Choroid plexus epithelial cell (primary cell): ENCODE data around the gene CDH18.

Experiments used
- DNase-seq: peaks from one replicate; pipeline ENCODE4 v3.0.0-alpha.2; 2010; ENCODE audit warnings: low read depth
- H3K4me3 ChIP-seq: 2 replicates; pipeline ENCODE4 v1.5.1; 2011; ENCODE audit warnings: low read depth, mild to moderate bottlenecking, control low read depth, low read length, moderate library complexity
- TF ChIP-seq, protein P1 (sequence below): conservative IDR thresholded peaks from 2 replicates; pipeline ENCODE4 v1.5.1; 2011; ENCODE audit warnings: low read depth, mild to moderate bottlenecking, control low read depth, inconsistent platforms, low read length, moderate library complexity

Gene CDH18

DNA sequence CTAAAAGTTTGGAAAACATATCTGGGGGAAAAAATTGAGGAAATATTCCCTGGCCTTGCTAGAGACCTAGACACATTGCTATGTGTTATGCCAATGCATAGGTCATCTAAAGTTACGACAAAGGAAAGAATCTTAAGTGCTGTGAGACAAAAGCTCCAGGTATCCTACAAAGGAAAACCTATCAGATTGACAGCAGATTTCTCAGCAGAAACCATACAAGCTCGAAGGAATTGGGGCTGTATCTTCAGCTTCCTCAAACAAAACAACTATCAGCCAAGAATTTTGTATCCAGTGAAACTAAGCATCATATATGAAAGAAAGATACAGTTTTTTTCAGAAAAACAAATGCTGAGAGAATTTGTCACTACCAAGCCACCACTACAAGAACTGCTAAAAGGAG lies 234.4 kb downstream of the CDH18 start:
- H3K4me3 ChIP-seq: no peak overlapping the region
- DNase-seq: no peak
- TF ChIP-seq, protein P1, sequence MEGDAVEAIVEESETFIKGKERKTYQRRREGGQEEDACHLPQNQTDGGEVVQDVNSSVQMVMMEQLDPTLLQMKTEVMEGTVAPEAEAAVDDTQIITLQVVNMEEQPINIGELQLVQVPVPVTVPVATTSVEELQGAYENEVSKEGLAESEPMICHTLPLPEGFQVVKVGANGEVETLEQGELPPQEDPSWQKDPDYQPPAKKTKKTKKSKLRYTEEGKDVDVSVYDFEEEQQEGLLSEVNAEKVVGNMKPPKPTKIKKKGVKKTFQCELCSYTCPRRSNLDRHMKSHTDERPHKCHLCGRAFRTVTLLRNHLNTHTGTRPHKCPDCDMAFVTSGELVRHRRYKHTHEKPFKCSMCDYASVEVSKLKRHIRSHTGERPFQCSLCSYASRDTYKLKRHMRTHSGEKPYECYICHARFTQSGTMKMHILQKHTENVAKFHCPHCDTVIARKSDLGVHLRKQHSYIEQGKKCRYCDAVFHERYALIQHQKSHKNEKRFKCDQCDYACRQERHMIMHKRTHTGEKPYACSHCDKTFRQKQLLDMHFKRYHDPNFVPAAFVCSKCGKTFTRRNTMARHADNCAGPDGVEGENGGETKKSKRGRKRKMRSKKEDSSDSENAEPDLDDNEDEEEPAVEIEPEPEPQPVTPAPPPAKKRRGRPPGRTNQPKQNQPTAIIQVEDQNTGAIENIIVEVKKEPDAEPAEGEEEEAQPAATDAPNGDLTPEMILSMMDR: no peak

DNA sequence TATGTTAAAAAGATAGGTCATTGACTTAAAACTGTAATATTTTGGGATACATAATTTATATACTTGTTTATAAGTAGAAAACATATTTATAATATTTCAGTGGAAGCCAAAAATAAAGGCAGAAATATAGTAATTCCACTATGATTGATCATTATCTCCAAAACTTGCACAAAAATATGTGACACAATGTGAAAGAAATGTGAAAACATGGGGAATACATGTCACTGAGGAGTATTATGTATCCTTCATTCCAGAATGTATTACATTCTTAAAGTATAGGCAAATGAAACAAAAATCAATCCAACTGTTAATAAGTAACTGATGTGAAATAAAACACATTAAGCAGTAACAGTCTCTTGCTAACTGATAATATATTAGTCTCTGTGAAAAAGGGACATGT lies 236.7 kb downstream of the CDH18 start:
- no peak overlapping the region for H3K4me3 ChIP-seq
- TF ChIP-seq, protein P1: no peak
- DNase-seq: no peak

DNA sequence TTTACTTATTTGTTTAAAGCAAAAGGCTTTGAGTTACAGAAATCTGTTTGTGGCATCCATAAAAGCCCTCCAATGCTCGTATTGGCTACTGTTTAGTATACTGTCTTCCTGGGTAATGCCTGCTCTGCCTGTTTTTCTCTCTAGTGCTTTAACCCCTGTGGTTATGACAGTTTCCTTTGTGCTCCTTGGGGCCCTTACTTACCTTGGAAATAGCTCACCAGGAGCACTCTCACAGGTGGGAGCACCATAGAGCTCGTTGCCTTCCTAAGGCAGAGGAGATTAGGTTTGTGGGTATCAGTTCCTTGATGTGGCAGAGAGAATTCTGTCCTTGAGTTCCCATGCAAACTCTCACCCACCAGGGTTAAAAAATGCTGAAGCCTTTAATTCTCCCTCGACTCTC lies 242.8 kb downstream of the CDH18 start:
- TF ChIP-seq, protein P1: no peak
- no peak overlapping the region for H3K4me3 ChIP-seq
- DNase-seq: no peak

DNA sequence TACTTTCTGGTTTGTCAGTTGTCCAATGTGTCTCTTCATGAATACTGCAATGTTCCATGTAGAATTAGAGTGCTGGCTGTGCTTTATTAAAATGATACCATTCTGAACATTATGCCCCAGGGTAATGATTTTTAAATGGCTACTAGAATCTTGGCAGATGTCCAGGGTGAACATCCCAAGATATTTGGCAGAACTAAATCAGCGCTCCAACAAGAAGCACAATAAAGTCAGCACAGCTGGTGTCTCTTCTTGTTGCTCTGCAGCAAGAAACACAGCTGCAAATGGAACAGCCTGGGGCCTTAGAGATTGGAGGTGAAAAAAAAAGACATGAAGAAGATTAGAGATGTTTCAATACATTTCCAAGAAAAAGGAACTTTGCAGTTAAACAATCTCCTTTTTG lies 248.3 kb downstream of the CDH18 start:
- H3K4me3 ChIP-seq: no peak overlapping the region
- TF ChIP-seq, protein P1: no peak
- DNase-seq: no peak

DNA sequence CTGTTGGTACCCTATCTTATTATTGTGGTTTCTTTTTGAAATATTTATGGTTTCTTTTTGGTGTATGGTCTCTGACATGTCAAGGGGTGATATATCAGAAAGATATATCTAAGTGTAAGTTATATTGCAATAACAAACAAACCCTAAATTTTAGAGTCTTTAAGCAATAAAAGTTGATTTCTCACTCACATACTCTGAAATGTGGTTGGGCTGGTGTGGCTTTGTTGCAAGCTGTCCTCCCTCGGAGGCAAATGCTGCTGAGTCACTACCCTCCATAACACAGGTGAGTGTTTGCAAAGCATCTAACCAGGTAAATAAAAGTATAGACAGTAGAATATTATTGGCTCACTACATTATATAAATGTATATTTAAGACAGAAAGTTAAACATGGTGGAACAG lies 253.2 kb downstream of the CDH18 start:
- DNase-seq: no peak
- TF ChIP-seq, protein P1: no peak

DNA sequence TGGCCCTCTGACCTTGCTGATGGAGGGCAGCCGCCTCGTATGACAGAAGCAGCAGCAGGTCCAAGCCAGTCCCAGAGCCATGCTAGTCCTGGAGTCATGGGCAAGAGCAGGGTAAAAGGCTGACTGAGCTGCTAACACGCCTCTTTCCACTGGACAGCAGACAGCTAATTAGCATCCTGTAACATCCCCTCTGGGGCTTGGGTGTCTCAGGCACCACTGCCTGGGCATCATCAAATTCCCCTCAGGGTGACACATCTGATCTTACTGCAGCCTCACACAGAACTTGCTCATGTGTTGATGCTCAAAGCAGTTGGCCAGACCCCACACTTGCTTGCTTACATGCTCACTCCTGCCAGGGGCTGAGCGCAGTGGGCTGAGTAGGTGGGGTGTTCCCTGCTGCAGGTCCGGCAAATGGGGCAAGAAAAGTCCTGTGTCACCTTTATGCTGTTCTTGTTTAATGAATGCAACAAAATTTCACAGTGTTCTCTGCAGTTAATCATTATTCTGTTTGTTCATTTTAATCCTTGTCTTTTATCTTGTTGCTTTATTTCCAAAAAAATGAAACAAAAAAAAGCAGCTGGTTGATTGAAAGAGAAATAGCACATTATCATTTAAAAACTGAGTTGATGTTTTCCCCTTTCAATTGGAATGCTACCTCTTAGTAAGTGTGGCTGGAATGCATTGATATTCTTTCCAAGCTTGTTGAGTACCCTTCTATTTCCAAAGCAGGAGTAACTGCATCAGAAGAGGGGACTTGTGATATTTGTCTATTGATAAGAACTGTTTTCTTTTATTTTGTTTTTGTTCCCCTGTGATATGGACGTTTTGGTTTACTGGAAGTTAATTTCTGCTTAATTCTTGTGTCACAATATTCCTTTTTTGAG lies 254.1 kb downstream of the CDH18 start:
- no peak overlapping the region for H3K4me3 ChIP-seq
- no peak for DNase-seq
- TF ChIP-seq, protein P1: no peak

More for the DNA sequence above, 253.2 kb downstream of the CDH18 start:
- H3K4me3 ChIP-seq: no peak overlapping the region

DNA sequence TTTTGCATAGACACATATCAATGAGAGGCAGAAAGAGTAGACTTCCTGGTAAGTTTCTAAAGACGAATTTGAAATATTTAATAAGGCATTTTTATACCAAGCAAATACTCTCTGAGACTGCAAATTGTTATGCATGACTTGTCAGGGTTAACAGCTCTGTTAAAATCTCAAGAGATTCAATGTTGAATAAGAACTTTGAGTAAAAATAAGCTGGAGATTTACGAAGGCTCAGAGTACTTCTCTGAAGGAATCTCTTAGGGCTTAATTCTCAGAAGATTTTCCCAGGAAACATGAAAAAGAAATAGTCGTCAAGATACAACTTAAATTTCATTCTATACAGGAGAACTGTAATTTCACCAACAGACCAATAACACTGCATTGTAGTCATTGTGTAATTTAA lies 259.4 kb downstream of the CDH18 start:
- H3K4me3 ChIP-seq: no peak overlapping the region
- TF ChIP-seq, protein P1: no peak
- no peak for DNase-seq
